MM.1S (cell line): ENCODE data around the gene NETO2.

Experiments used
- DNase-seq: peaks from one replicate; pipeline ENCODE4 v3.0.0-alpha.2; 2015
- H2AFZ ChIP-seq: fragments of 300-600 bp; sonication (generic); 2 replicates; pipeline ENCODE4 v1.6.0; 2016; ENCODE audit warnings: antibody characterized with exemption, low read length
- H3F3A ChIP-seq: fragments of 300-600 bp; sonication (generic); 2 replicates; pipeline ENCODE4 v1.6.1; 2016; ENCODE audit warnings: mild to moderate bottlenecking, antibody characterized with exemption, low read length, moderate library complexity, mixed read lengths; ENCODE audit not compliant: insufficient read depth
- H3K27ac ChIP-seq: fragments of 300-600 bp; sonication (generic); 2 replicates; pipeline ENCODE4 v1.5.1; 2016; ENCODE audit warnings: mild to moderate bottlenecking, low read length
- H3K27me3 ChIP-seq: fragments of 300-600 bp; sonication (generic); replicated peaks from 2 replicates; pipeline ENCODE4 v1.6.0; 2016; ENCODE audit warnings: low read length; ENCODE audit not compliant: insufficient read depth
- H3K36me3 ChIP-seq: fragments of 300-600 bp; sonication (generic); replicated peaks from 2 replicates; pipeline ENCODE4 v1.6.1; 2016; ENCODE audit warnings: mild to moderate bottlenecking, low read length, mixed read lengths; ENCODE audit not compliant: insufficient read depth
- H3K4me1 ChIP-seq: fragments of 300-600 bp; sonication (generic); 2 replicates; pipeline ENCODE4 v1.6.1; 2016; ENCODE audit warnings: low read length, mixed read lengths
- H3K4me2 ChIP-seq: fragments of 300-600 bp; sonication (generic); 2 replicates; pipeline ENCODE4 v1.6.0; 2016; ENCODE audit warnings: low read depth, low read length
- H3K4me3 ChIP-seq: fragments of 300-600 bp; sonication (generic); 2 replicates; pipeline ENCODE4 v1.5.1; 2016; ENCODE audit warnings: low read length, mixed read lengths
- H3K79me2 ChIP-seq: fragments of 300-600 bp; sonication (generic); 2 replicates; pipeline ENCODE4 v1.6.1; 2016; ENCODE audit warnings: mixed run types, low read length, mixed read lengths
- H3K9ac ChIP-seq: fragments of 300-600 bp; sonication (generic); 2 replicates; pipeline ENCODE4 v1.6.1; 2016; ENCODE audit warnings: low read length, mixed read lengths
- H3K9me2 ChIP-seq: fragments of 300-600 bp; sonication (generic); replicated peaks from 2 replicates; pipeline ENCODE4 v1.6.1; 2016; ENCODE audit warnings: mild to moderate bottlenecking, low read length, mixed read lengths; ENCODE audit not compliant: insufficient read depth
- H3K9me3 ChIP-seq: fragments of 300-600 bp; sonication (generic); replicated peaks from 2 replicates; pipeline ENCODE4 v1.6.1; 2016; ENCODE audit warnings: mild to moderate bottlenecking, low read length, mixed read lengths; ENCODE audit not compliant: insufficient read depth
- H4K20me1 ChIP-seq: fragments of 300-600 bp; sonication (generic); 2 replicates; pipeline ENCODE4 v1.6.1; 2016; ENCODE audit warnings: mild to moderate bottlenecking, low read length, moderate library complexity, mixed read lengths; ENCODE audit not compliant: insufficient read depth
- CTCF ChIP-seq: fragments of 300-600 bp; sonication (generic); IDR thresholded peaks from 2 replicates; pipeline ENCODE4 v1.5.1; 2016; ENCODE audit warnings: antibody characterized with exemption, low read length, mixed read lengths
- EZH2 ChIP-seq: fragments of 300-600 bp; sonication (generic); optimal IDR thresholded peaks from 2 replicates; pipeline ENCODE3; 2017; ENCODE audit warnings: low read depth, mild to moderate bottlenecking, antibody characterized with exemption, low read length, mixed read lengths
- EZH2phosphoT487 ChIP-seq: fragments of 300-600 bp; sonication (generic); IDR thresholded peaks from 2 replicates; pipeline ENCODE4 v1.6.1; 2018; ENCODE audit warnings: antibody characterized with exemption, low read length

NETO2 gene

GRCh38 chr16:47125757-47126156 lies 18.0 kb downstream of the NETO2 start:
- Histone ChIP-seq H2AFZ (no peak overlapping the region), H4K20me1 (no peaks in the 10 kb centered on the region), H3K9me3 (no peaks in the 10 kb centered on the region), H3K4me3 (no peak overlapping the region), H3K9ac (no peak overlapping the region), H3K27ac (no peak overlapping the region), H3F3A (no peaks in the 10 kb centered on the region), H3K36me3 (no peaks in the 10 kb centered on the region), H3K9me2 (no peaks in the 10 kb centered on the region), H3K79me2 (no peaks in the 10 kb centered on the region), H3K27me3 (no peaks in the 10 kb centered on the region), H3K4me1 (no peaks in the 10 kb centered on the region), H3K4me2 (no peak overlapping the region)
- DNase-seq: no peak
- TF ChIP-seq EZH2phosphoT487 (no peak), EZH2 (no peak), CTCF (no peak)

- no peaks in the 10 kb centered on the region for H3K27me3 ChIP-seq
- TF ChIP-seq EZH2: no peak
- no peak for TF ChIP-seq EZH2phosphoT487
- TF ChIP-seq CTCF: no peak
- no peaks in the 10 kb centered on the region for H3K9me3 ChIP-seq
- H3K27ac ChIP-seq: no peak overlapping the region
- H4K20me1 ChIP-seq: no peaks in the 10 kb centered on the region
- no peak overlapping the region for H3K4me3 ChIP-seq
- no peaks in the 10 kb centered on the region for H3K4me1 ChIP-seq
- H3K9ac ChIP-seq: no peak overlapping the region
- H3K36me3 ChIP-seq: no peaks in the 10 kb centered on the region
- H3F3A ChIP-seq: no peaks in the 10 kb centered on the region
- H3K9me2 ChIP-seq: no peaks in the 10 kb centered on the region
- H2AFZ ChIP-seq: no peak overlapping the region
- H3K4me2 ChIP-seq: no peak overlapping the region
- DNase-seq: no peak
- no peaks in the 10 kb centered on the region for H3K79me2 ChIP-seq
Observed at GRCh38 chr16:47113130-47113529, 30.6 kb downstream of the NETO2 start.

- no peak overlapping the region for H3K4me2 ChIP-seq
- H3K4me3 ChIP-seq: no peak overlapping the region
- no peaks in the 10 kb centered on the region for H3K4me1 ChIP-seq
- no peaks in the 10 kb centered on the region for H3F3A ChIP-seq
- H3K9me3 ChIP-seq: no peaks in the 10 kb centered on the region
- no peaks in the 10 kb centered on the region for H3K27me3 ChIP-seq
- no peak overlapping the region for H3K27ac ChIP-seq
- no peak overlapping the region for H3K9ac ChIP-seq
- H4K20me1 ChIP-seq: no peaks in the 10 kb centered on the region
- no peaks in the 10 kb centered on the region for H3K79me2 ChIP-seq
- TF ChIP-seq EZH2: no peak
- no peak for TF ChIP-seq CTCF
- TF ChIP-seq EZH2phosphoT487: no peak
- no peak for DNase-seq
- no peak overlapping the region for H2AFZ ChIP-seq
- no peaks in the 10 kb centered on the region for H3K9me2 ChIP-seq
- no peaks in the 10 kb centered on the region for H3K36me3 ChIP-seq
Observed at GRCh38 chr16:47110939-47111338, 32.8 kb downstream of the NETO2 start.
